ENCODE data around the gene PNPLA1. TPM values are rescaled to one million over a fixed set of nuclear protein-coding genes. Genes with fewer than 3 reads are reported as not detected.

PNPLA1 gene
- total and polyA plus RNA-seq, 12 donors, result 0.21 to 0.28 TPM; not detected in 10

- Histone ChIP-seq H3K27me3 (peaks cover 0 to 51% (median 32%) of the 10 kb centered on the region in 7 donors), H3K4me3 (no peak overlapping the region), H3K27ac (peak overlapping the region in 1 of 10 donors; percentile 78), H3K4me1 (peaks cover 0 to 18% (median 0%) of the 10 kb centered on the region in 9 donors), H3K9me3 (no peaks in the 10 kb centered on the region), H3K36me3 (no peaks in the 10 kb centered on the region)
- ATAC-seq, result no peak
- intact Hi-C loops (cut with DNase I), result no loop called here
- whole genome bisulfite sequencing, 2 donors, result 71 to 83% methylated on average over 6 of the region's 6 CpGs
- TF ChIP-seq, protein P1, sequence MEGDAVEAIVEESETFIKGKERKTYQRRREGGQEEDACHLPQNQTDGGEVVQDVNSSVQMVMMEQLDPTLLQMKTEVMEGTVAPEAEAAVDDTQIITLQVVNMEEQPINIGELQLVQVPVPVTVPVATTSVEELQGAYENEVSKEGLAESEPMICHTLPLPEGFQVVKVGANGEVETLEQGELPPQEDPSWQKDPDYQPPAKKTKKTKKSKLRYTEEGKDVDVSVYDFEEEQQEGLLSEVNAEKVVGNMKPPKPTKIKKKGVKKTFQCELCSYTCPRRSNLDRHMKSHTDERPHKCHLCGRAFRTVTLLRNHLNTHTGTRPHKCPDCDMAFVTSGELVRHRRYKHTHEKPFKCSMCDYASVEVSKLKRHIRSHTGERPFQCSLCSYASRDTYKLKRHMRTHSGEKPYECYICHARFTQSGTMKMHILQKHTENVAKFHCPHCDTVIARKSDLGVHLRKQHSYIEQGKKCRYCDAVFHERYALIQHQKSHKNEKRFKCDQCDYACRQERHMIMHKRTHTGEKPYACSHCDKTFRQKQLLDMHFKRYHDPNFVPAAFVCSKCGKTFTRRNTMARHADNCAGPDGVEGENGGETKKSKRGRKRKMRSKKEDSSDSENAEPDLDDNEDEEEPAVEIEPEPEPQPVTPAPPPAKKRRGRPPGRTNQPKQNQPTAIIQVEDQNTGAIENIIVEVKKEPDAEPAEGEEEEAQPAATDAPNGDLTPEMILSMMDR (IDR thresholded peaks at IDR 0.05), result no peak
- DNase-seq, result no peak
Measured at GRCh38 chr6:36292170-36292569, 22.3 kb downstream of the PNPLA1 start.

DNA sequence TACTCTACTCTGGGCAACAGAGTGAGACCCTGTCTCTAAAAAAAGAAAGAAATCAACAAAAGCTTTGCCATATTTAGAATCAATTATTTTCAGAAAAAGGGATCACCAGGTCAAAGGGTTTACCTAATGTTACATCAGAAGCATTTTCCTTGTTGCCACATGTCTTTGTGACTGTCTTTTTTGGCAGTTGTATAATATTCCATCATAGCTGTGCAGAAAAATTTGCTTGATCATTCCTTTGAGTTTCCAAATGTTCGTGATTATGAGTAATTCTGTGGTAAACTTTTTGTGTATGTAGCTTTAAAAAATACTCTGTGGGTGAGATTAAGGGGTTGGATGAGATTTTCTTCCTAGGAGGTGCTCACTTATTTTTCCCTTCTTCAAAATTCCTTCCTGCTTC is 26.4 kb downstream of the PNPLA1 start:
- TF ChIP-seq, protein P1 (IDR thresholded peaks at IDR 0.05), result no peak
- ATAC-seq (no peak), DNase-seq (no peak)
- peaks cover 0 to 32% (median 18%) of the 10 kb centered on the region in 7 donors for H3K27me3 ChIP-seq
- WGBS, 2 donors, result 62 to 69% methylated on average over 1 of the region's 1 CpG
- H3K36me3 ChIP-seq, result no peaks in the 10 kb centered on the region
- no peak overlapping the region for H3K4me3 ChIP-seq
- intact Hi-C loops (cut with DNase I), result loop anchor here in 1 of 10 donors (5.0 kb wide), 1 partner anchor 66 kb away; no protein-coding TSS in a partner anchor
- peaks cover 0 to 11% (median 0%) of the 10 kb centered on the region in 9 donors for H3K4me1 ChIP-seq
- H3K9me3 ChIP-seq, result no peaks in the 10 kb centered on the region
- H3K27ac ChIP-seq, result no peak overlapping the region

GRCh38 chr6:36297051-36297450 is 27.2 kb downstream of the PNPLA1 start:
- Histone ChIP-seq H3K4me3 (no peak overlapping the region), H3K4me1 (peaks cover 0 to 5% (median 0%) of the 10 kb centered on the region in 9 donors), H3K9me3 (no peaks in the 10 kb centered on the region), H3K36me3 (no peaks in the 10 kb centered on the region), H3K27me3 (peaks cover 0 to 34% (median 11%) of the 10 kb centered on the region in 7 donors), H3K27ac (no peak overlapping the region)
- ATAC-seq (no peak), DNase-seq (no peak)
- TF ChIP-seq, protein P1 (IDR thresholded peaks at IDR 0.05), result no peak
- 63 to 64% methylated on average over 6 of the region's 6 CpGs for WGBS, 2 donors
- intact Hi-C loops (cut with DNase I), result loop anchor here in 1 of 10 donors (5.0 kb wide), 1 partner anchor 65 kb away; no protein-coding TSS in a partner anchor

- no peak for ATAC-seq
- WGBS, 2 donors, result 70 to 83% methylated on average over 7 of the region's 7 CpGs
- H3K9me3 ChIP-seq, result no peaks in the 10 kb centered on the region
- H3K27me3 ChIP-seq, result peaks cover 0 to 38% (median 11%) of the 10 kb centered on the region in 7 donors
- peaks cover 0 to 5% (median 0%) of the 10 kb centered on the region in 9 donors for H3K4me1 ChIP-seq
- no peak overlapping the region for H3K27ac ChIP-seq
- H3K4me3 ChIP-seq, result no peak overlapping the region
- DNase-seq, result no peak
- H3K36me3 ChIP-seq, result no peaks in the 10 kb centered on the region
- intact Hi-C loops (cut with DNase I), result loop anchor here in 1 of 10 donors (5.0 kb wide), 1 partner anchor 65 kb away; no protein-coding TSS in a partner anchor
- TF ChIP-seq, protein P1 (IDR thresholded peaks at IDR 0.05), result no peak
Measured at GRCh38 chr6:36297511-36297910, 27.7 kb downstream of the PNPLA1 start.

All from heart right ventricle (tissue), 16 donors.